NCI-H460 (cell line): Measurements from ENCODE around the gene CAVIN2. TPM values are rescaled to one million over a fixed set of nuclear protein-coding genes. Genes with fewer than 3 reads are reported as not detected.

Source experiments
- DNase-seq: peaks from one replicate; pipeline ENCODE4 v3.0.0-alpha.2; 2016; ENCODE audit warnings: low read depth; ENCODE audit errors: extremely low read depth
- total RNA-seq: library from RNA; depleted of rRNA; stranded (reverse); fragments of >200 nt; shearing (Covaris generic); gene quantifications from 2 replicates; pipeline ENCODE4 v1.2.3, GENCODE V29; 2014

Gene CAVIN2
- total RNA-seq, 1 experiment from 2014 or later: 121 TPM

DNA sequence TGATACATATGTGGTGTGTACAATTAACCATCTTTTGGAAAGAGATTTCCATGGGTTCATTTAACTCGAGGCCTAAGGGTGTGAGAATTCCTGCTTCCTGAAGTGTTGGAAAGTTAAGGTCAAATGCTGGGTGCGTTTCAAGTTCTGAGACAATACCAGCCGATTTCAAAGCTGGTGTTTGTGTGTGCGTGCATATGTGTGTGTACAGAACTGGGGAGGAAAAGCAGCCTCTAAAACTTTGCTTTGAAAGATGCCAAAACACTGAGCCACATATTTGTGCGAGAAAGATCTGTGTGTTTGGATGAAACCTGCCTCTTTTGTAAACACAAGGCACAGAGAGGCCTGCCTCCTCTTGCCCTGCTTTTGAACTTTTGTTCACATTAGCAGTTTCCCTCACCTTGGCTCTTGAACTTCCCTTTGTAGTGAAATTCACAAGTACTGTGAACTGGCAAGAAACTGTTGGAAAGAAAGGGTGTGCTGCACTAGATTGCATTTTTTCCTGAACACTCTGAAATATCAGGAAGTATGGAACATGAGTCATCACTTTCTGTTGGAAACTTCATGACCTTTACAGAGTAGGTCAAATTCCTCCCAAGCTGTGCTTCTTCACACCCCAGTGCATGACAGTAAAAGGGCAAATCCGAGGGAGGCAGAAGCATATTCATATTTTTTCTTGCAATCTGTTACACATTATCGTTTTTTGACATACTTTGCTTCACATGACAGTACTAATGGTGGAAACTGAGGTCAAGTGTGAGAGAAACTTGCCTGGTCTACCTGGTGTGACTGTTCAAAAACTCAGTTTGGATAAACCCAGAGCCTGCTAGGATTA lies 20.0 kb upstream of the CAVIN2 start:
- peak; percentile 97 for DNase-seq

GRCh38 chr2:191866195-191866594 lies 19.3 kb upstream of the CAVIN2 start:
- DNase-seq: peak; percentile 80

DNA sequence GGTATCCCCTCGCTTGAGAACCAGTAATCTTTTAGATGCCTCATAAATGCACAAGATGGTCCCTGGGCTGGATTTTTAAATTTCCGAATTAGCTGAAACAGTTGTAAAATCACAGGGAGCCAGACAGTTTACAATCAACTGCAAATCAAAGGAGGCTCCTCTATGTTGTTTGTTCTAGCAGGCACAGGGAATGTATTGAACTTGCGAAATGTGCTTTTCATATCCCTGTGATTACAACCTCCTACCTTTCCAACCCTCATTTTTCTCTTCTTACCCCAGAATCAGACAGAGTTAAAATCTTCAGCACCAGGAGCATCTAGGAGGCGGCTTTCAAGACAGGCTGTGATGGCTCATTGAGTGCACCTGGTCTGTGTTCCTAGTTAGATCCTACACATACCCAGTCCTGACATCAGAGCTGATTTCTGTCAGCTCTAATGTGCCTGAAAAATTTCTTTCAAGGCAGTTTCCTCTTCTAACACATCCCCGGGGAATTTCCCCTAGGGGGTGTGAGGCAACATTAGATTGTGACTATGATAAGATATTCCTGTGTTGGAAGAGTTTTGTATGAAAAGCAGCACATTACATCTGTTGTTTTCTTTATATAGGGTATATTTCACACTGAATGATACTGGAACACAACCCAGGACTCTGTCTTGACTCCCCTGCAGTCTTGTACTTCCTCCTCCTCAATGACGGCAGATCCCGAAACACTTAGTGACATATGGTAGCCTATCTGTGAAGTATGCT lies 17.9 kb upstream of the CAVIN2 start:
- peak; percentile 92 for DNase-seq

DNA sequence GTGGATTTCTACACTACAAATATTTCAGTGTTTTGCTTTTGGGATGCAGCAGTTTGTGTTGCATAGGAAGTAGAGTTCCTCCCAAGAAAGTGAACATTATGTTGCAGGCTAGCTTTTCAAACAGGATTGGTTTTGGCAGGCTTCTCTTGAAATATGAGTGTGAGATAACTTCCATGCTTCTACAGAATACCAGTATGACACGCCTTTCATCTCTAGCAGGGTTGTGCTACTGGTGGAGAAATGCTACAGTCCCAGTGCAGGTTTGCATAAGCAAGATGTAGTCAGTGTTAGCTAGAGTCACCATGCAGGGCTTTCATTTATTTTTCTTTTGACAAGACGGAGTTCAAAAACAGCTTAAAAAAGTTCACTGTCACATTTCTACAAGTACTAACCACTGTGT lies 17.1 kb upstream of the CAVIN2 start:
- DNase-seq: peak; percentile 74

- DNase-seq: no peak
These were observed 15.4 kb upstream of the CAVIN2 start for GRCh38 chr2:191862156-191862775.

- DNase-seq: no peak
These were observed 14.0 kb upstream of the CAVIN2 start for GRCh38 chr2:191860760-191861466.

DNA sequence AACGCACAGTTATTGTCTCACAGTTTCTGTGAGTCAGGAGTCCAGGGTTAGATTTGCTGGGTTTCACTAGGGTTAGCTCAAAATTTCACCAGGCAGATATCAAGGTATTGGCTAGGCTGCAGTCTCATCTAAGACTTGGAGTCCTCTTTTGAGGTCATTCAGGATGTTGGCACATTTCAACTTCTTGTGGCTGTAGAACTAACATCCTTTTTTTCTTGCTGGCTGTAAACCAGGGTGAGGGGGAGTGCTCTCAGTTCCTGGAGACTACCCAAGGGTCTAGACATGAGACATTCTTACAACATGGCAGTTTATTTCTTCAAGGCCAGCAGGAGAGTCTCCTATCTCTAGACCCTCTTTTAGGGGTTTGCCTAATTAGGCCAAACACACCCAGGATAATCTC lies 12.8 kb upstream of the CAVIN2 start:
- DNase-seq: no peak

- DNase-seq: no peak
These were observed 11.0 kb upstream of the CAVIN2 start for GRCh38 chr2:191857886-191858285.

DNA sequence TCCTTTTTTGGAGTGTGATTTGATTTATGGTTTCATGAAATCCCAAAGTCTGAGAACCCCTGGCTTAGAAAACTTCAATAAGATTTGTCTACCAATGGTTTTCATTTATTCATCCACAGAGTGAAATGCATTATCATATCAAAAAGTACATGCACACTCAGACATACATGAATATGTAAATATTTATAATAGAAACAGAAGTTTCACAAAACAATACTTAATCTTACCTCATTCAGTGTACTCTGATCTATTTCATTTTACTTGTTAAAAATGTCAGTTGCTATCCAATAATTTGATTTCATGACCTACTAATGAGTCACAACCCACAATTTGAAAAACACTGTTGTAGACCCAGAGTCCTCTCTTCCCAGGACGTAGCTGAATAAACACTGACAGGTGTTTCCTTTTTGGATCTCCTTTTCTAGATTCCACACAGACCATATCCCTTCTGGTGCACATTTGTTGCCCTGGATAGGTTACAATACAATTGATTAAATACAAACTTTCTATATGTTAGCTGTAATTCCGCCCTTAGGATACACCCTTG lies 10.4 kb upstream of the CAVIN2 start:
- DNase-seq: no peak

DNA sequence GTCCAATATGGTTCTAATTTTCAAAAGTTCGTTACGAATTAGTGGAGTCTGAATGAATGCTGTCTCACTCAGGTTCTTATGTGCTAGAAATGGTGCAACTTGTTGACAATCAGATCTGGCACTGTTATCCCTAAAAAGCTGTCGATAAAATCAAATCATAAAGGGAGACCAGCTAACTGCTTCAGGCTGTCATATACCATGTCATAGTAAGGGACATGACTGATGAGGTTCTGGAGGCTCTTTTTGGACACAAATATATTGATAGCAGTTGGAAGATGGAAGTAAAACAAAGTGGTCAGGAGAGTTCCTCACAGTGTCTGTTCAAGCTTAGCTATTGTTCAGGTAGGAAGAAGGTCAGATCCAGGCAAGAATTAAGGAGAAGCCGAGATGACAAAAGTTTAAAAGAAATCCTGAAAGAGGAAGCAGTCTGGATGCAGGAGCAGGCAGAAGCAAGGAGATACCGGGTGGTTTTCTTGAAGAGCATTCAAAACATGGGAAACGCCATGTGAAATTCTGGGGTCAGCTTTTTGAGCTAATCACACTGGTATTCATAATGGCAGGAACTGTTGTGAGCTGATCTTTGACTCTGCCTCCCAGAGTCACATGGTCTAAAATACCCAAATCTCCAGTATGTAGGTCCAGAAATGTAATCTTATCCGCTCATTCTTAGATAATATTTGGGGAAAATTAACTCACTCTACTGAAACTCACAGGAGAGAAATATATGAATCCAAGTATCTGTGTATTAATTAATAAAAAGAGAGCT lies 9.4 kb upstream of the CAVIN2 start:
- no peak for DNase-seq

DNA sequence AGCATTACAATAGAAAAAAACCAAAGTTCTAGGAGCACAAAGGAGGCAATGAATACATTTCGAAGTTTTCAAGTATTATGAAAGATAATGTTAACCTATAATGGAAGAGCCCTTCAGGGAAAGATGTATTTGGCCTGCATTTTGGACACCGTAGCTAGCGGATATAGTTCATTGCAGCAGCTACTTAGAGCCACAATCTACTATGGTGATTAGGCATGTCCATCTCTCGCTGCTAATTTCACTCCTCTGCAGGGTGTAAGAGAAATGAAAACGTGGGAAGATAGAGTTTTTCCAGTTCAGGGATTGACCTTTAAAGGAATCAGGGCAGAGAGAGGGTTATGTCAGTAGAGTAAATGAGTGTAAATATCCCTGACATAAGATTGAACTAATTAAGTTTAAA lies 8.5 kb upstream of the CAVIN2 start:
- no peak for DNase-seq

DNA sequence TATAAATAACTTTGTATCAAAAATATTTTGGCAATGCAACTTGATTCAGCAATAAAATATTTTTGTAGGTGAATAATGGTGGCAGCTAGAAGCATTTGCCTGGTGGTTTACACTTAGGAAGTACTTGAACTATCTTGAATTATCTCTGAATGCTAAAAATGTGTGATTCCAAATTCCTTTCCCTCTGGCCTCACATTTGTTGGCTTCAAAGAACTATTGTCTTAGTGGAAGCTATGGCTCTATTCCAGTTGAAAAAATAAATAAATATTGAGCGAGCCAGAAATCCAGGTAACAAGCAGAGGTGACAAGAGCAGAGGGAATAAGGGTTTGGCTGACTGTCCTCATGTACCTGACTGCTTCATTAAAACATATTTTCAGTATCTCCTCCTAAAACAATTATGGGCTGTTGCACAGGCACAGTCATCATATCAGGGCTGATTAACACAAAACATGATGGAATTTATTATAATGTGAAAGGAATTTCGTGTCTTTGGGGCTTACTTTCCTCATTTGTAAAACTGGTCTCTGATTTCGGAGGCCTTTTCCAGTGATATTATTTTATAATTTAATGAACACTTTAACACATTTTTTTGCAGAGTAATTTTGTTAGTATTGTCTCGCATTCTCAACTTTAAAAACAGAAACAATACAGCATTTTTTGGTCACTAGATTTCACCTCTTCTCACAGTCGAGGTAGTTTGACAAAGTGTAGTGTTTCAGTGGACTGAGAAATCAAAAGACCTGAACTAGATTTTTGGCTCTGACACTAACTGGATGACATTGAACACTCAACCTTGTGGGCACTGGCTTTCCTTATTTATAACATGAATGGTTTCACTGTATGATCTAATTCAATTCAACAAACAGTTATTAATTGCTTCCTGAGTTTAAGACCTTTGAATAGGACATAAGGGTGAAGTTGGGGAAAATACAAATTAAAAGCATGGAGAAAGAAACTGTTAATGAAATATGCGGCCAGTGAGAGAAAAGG lies 7.8 kb upstream of the CAVIN2 start:
- DNase-seq: no peak

GRCh38 chr2:191853843-191854242 lies 7.0 kb upstream of the CAVIN2 start:
- DNase-seq: no peak

GRCh38 chr2:191851158-191851557 lies 4.3 kb upstream of the CAVIN2 start:
- no peak for DNase-seq

DNA sequence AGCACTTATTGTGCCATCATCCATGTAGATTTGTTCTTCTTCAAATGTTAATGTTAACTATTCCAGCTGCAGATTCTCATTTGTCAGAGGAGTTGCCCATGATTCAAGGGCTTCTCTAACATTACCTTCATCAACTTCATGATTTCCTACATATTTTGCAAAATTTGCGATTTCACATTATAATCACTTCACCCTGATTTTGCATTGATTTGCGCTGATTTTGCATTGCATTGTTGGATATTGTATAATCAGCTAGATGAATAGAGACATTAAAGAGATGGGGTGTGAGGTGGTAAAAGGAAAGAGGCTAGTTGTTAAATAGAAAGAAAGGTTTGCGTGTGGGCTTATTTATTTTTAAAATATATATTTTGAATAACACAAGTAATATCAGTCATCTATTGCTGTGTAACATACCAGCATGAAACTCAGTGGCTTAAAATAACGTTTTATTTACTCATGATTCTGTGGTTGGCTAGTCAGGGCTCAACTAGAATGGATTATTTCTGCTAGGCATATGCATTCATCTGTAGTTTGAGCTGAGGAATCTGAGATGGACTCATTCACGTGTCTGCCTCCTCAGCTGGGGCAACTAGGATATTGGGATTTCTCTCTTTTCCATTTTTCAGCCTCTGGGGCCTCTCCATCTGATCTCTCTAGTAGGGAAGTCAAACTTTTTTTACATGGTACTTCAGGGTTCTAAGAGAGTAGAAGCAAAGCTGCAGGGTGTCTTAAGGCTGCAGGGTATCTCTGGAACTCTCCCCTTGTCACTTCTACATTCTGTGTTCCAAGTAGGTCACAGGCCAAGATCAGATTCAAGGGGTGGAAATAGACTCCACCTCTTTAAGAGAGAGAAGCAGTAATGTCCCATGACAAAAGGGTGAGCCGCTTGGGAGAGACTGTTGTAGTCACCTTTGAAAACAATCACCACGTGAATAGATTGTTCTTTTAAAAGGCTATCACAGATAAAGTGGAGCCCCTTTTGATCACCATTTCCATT lies 2.2 kb upstream of the CAVIN2 start:
- DNase-seq: no peak

DNA sequence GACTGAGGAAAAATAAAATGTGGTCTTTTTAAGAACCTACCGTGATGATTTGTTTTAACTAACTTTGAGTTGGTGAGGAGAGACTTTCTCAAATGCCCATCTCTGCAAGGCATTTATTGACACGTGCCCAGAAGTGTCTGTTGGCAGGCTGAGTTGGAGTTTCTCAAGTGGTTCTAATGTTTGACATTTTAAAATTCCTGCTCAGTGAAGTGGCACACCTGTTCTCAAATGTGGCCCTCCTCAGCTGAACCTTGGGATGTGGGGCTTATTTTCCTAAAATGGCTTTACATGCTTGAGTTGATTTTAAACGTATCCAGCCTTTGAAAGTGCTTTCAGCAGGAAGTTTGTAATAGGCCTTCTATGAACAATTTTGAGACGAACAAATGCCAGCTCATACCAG lies 876 bp upstream of the CAVIN2 start:
- DNase-seq: no peak

DNA sequence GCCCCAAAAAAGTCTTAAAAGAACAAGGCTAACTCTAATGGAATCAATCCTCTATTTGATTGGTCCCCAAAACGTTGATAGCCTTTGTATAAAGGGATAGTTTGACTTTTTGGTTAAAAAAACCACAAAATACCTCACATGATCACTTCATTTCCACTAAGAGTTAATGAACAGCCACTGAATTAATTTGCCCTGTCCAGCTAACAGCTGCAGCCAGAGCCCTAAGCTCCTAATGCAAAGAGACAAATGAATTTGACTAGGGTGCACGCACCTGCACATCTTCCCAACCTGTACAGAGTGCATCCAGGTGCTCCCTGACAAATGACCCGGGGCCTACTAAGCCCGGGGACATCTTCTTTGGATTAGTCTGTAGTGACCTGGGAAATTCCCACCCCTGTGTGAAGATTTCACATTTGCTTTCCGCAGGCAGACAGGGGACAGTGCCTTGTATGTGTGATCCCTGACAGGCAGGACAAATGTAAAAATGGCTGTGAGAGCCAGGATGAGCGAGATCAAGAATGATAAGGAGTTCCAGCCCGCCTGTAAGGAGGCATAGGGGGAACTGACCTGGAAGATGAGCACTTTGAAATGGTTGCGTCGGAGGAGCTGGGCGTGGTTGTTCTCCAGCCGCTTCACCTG lies 893 bp downstream of the CAVIN2 start:
- no peak for DNase-seq
